GM12878 (cell line): ENCODE results near the gene HOPX. TPM values are rescaled to one million over a fixed set of nuclear protein-coding genes. Genes with fewer than 3 reads are reported as not detected.

Experiments used
- ATAC-seq: fragments of 200-7000 bp; cut with Tn5 transposase; 3 replicates; pipeline ENCODE4 v1.9.1; 2020; ENCODE audit warnings: mild to moderate bottlenecking, moderate library complexity
- BruUV-seq: library from RNA; stranded (reverse); fragments of 400-500 nt; replicated peaks from 2 replicates; lab custom pipeline; 2021; lab: Mats Ljungman, UMichigan
- CTCF ChIA-PET: fragments of 300-600 bp; sonication (Branson Sonifier 250); formaldehyde crosslinking; extraction: SDS; loops from one replicate; lab custom pipeline; 2021; ENCODE audit warnings: inconsistent platforms; lab: Yijun Ruan, JAX
- POLR2A ChIA-PET: fragments of 350-600 bp; formaldehyde crosslinking; extraction: SDS; loops from one replicate; lab custom pipeline; 2021; ENCODE audit warnings: inconsistent platforms; lab: Charles Lee
- RAD21 ChIA-PET: fragments of 300-600 bp; sonication (Branson Sonifier 250); formaldehyde crosslinking; loops from one replicate; lab custom pipeline; 2023; ENCODE audit warnings: antibody characterized with exemption; ENCODE audit not compliant: unreplicated experiment; lab: Charles Lee
- SMC1A ChIA-PET: fragments of 300-600 bp; sonication (Branson Sonifier 250); formaldehyde crosslinking; loops from one replicate; lab custom pipeline; 2023; ENCODE audit not compliant: unreplicated experiment, uncharacterized antibody; lab: Charles Lee
- DNase-seq: peaks from one replicate; pipeline ENCODE4 v3.0.0-alpha.2; 2011; ENCODE audit warnings: low read depth, low spot score
- FAIRE-seq: peaks from 3 replicates; lab custom pipeline; 2011; peaks lifted over from hg19 to GRCh38; lab: Jason Lieb, UNC
- H2AFZ ChIP-seq: 2 replicates; pipeline ENCODE4 v1.6.0; 2011; ENCODE audit warnings: low read depth, low read length, control low read depth; ENCODE audit not compliant: control insufficient read depth
- H3K27ac ChIP-seq: 2 replicates; pipeline ENCODE4 v1.5.1; 2011; ENCODE audit warnings: control low read depth; ENCODE audit not compliant: control insufficient read depth, insufficient read depth
- H3K27me3 ChIP-seq, 2 experiments: replicated peaks in 1 of 2; 2 replicates each; pipeline versions ENCODE4 v1.6.0 to v1.6.1; 2011; ENCODE audit warnings: low read length in 1 of 2; ENCODE audit not compliant: control insufficient read depth in 2 of 2, insufficient read depth in 2 of 2
- H3K36me3 ChIP-seq, 2 experiments: 2 replicates each; pipeline ENCODE4 v1.5.1; 2011; ENCODE audit warnings: low read length in 1 of 2; ENCODE audit not compliant: control insufficient read depth in 2 of 2, insufficient read depth in 2 of 2
- H3K4me1 ChIP-seq: 2 replicates; pipeline ENCODE4 v1.6.1; 2011; ENCODE audit warnings: mild to moderate bottlenecking, low read length, moderate library complexity, mixed read lengths; ENCODE audit not compliant: control insufficient read depth, insufficient read depth
- H3K4me2 ChIP-seq: 2 replicates; pipeline ENCODE4 v1.6.0; 2011; ENCODE audit warnings: control low read depth; ENCODE audit not compliant: control insufficient read depth, insufficient read depth
- H3K4me3 ChIP-seq: fragments of 200-600 bp; sonication (generic); 2 replicates; pipeline ENCODE4 v1.5.1; 2016
- H3K79me2 ChIP-seq: 2 replicates; pipeline ENCODE4 v1.6.0; 2011; ENCODE audit warnings: low read length; ENCODE audit not compliant: control insufficient read depth, insufficient read depth
- H3K9ac ChIP-seq: 2 replicates; pipeline ENCODE4 v1.8.0; 2011; ENCODE audit warnings: low read length, control low read depth, mixed read lengths; ENCODE audit not compliant: control insufficient read depth, insufficient read depth
- H3K9me3 ChIP-seq: replicated peaks from 3 replicates; pipeline ENCODE4 v1.5.1; 2011; ENCODE audit warnings: mild to moderate bottlenecking, low read length; ENCODE audit not compliant: control insufficient read depth, insufficient read depth
- H4K20me1 ChIP-seq: 2 replicates; pipeline ENCODE4 v1.6.0; 2011; ENCODE audit not compliant: control insufficient read depth, insufficient read depth
- BCL11A ChIP-seq: IDR thresholded peaks from 2 replicates; pipeline ENCODE4 v1.6.1; 2011; ENCODE audit warnings: low read depth, low read length
- BHLHE40 ChIP-seq, 2 experiments: fragments of 450-650 bp in 1 of 2; IDR thresholded peaks; 2 replicates each; pipeline ENCODE4 v1.6.1; 2011 to 2017; ENCODE audit warnings: low read depth in 2 of 2, borderline replicate concordance in 1 of 2, improper control_type of control experiment in 1 of 2, low read length in 1 of 2, mild to moderate bottlenecking in 1 of 2
- CBX5 ChIP-seq: sonication (generic); IDR thresholded peaks from 2 replicates; pipeline ENCODE4 v1.6.1; 2016; ENCODE audit warnings: low read depth, moderate library complexity, mild to moderate bottlenecking, inconsistent platforms
- ELK1 ChIP-seq: IDR thresholded peaks from 2 replicates; pipeline ENCODE4 v1.6.1; 2012; ENCODE audit warnings: low read depth, low read length, improper control_type of control experiment
- EZH2 ChIP-seq: IDR thresholded peaks from 2 replicates; pipeline ENCODE4 v1.6.1; 2012; ENCODE audit warnings: low read depth, mild to moderate bottlenecking, control low read depth, inconsistent platforms, low read length, borderline replicate concordance; ENCODE audit not compliant: control insufficient read depth
- MTA3 ChIP-seq: IDR thresholded peaks from 2 replicates; pipeline ENCODE4 v1.6.1; 2012; ENCODE audit warnings: low read length, inconsistent platforms, borderline replicate concordance
- NFYA ChIP-seq: IDR thresholded peaks from 2 replicates; pipeline ENCODE4 v1.6.1; 2011; ENCODE audit warnings: low read depth, mild to moderate bottlenecking, low read length, improper control_type of control experiment, borderline replicate concordance
- NRF1 ChIP-seq: conservative IDR thresholded peaks from 2 replicates; pipeline ENCODE4 v1.6.1; 2011; ENCODE audit warnings: mild to moderate bottlenecking, low read depth, low read length, improper control_type of control experiment
- POU2F2 ChIP-seq: IDR thresholded peaks from 3 replicates; pipeline ENCODE4 v1.6.1; 2011; ENCODE audit warnings: low read depth, mild to moderate bottlenecking, low read length, borderline replicate concordance
- RAD21 ChIP-seq: IDR thresholded peaks from 2 replicates; pipeline ENCODE4 v1.6.1; 2011; ENCODE audit warnings: mild to moderate bottlenecking, low read depth, low read length, moderate library complexity; ENCODE audit not compliant: insufficient read depth
- RFX5 ChIP-seq: IDR thresholded peaks from 2 replicates; pipeline ENCODE4 v1.6.1; 2011; ENCODE audit warnings: low read depth, low read length, improper control_type of control experiment
- SREBF2 ChIP-seq: IDR thresholded peaks from 2 replicates; pipeline ENCODE4 v1.6.1; 2012; ENCODE audit warnings: mild to moderate bottlenecking, low read length
- STAT3 ChIP-seq: IDR thresholded peaks from 2 replicates; pipeline ENCODE4 v1.6.1; 2011; ENCODE audit warnings: low read depth, low read length, improper control_type of control experiment
- TARDBP ChIP-seq: IDR thresholded peaks from 2 replicates; pipeline ENCODE4 v1.6.1; 2016; ENCODE audit warnings: borderline replicate concordance
- ZBTB4 ChIP-seq: fragments of 450-650 bp; formaldehyde crosslinking; IDR thresholded peaks from 2 replicates; pipeline ENCODE4 v1.4.0; 2022; ENCODE audit warnings: mild to moderate bottlenecking, moderate library complexity
- WGBS: methylation state at CpG from one replicate; pipeline ENCODE4 v1.1.6; 2016; ENCODE audit warnings: low lambda C conversion rate; ENCODE audit not compliant: insufficient replicate concordance, insufficient coverage; ENCODE audit errors: missing lambda C conversion rate; 5-methylcytosine and 5-hydroxymethylcytosine counted together
- in situ Hi-C: fragments of 300-500 bp; cut with MboI; formaldehyde crosslinking; loops from 9 replicates; pipeline ENCODE4 v1.14.3; 2018; ENCODE audit warnings: mixed read lengths
- intact Hi-C: fragments of 100-400 bp; cut with micrococcal nuclease; formaldehyde crosslinking; loops from one replicate; pipeline ENCODE4 v1.14.2; 2022; ENCODE audit not compliant: unreplicated experiment
- polyA plus RNA-seq, 11 experiments: library from polyadenylated mRNA; depleted of rRNA in 4 of 11; unstranded in 6 of 11; stranded (reverse) in 5 of 11; fragments of >200 nt; fragmentation: Nextera tagmentation in 4 of 11; fragmentation: Illumina TruSeq in 1 of 11; extraction: Ambion mirVana in 4 of 11; extraction: Trizol in 1 of 11; gene quantifications; 1 replicate in 1 of 11; 2 replicates in 10 of 11; pipeline versions ENCODE4 v1.2.1 to v1.2.3, GENCODE V29; 2011 to 2016; ENCODE audit warnings: inconsistent platforms in 2 of 11, missing spikeins in 2 of 11, low read depth in 1 of 11
- total RNA-seq, 4 experiments: library from RNA; depleted of rRNA in 3 of 4; stranded (reverse); fragments of >200 nt in 3 of 4; fragmentation: Illumina TruSeq in 1 of 4; extraction: Trizol in 1 of 4; gene quantifications; 2 replicates each; pipeline versions ENCODE4 v1.2.1 to v1.2.3, GENCODE V29; 2013 to 2021
- TF ChIP-seq, protein P1 (sequence below): IDR thresholded peaks from 2 replicates; pipeline ENCODE4 v1.6.1; 2012; ENCODE audit warnings: low read length, inconsistent platforms
- TF ChIP-seq, protein P2 (sequence below): IDR thresholded peaks from 2 replicates; pipeline ENCODE4 v1.6.1; 2011; ENCODE audit warnings: borderline replicate concordance, low read depth, mild to moderate bottlenecking, moderate library complexity, mixed read lengths, low read length; ENCODE audit not compliant: insufficient read depth; ENCODE audit errors: extremely low read length

HOPX gene
- total and polyA plus RNA-seq, 10 of the 15 experiments (the other 5 are each of a cell fraction or from before 2014, with no cell fraction given) = 0.11 to 0.40 (median 0.23) TPM; not detected in 4

- TF ChIP-seq TARDBP (no peak), RFX5 (no peak), ELK1 (no peak), STAT3 (no peak), RAD21 (no peak), POU2F2 (no peak), BCL11A (no peak)
Observed at GRCh38 chr4:56619816-56620215, 61.3 kb downstream of the HOPX start (continued).

DNA sequence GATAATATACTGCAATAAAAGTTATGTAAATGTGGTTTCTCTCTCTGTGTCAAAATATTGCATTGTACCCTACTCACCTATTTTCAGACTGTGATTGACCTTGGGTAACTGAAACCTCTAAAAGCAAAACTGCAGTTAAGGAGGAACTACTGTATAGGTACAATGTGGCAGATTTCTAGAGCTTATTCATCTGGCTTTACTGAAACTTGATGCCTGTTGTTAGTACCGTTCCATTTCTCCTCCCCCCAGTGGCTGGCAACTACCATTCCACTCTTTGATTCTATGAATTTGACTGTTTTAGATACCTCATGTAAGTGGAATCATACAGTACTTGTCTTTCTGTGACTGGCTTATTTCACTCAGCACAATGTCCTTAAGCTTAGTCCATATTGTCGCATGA is 61.9 kb downstream of the HOPX start:
- Histone ChIP-seq H3K9me3 (no peaks in the 10 kb centered on the region; the same call in 2 of the 3 replicates), H3K9ac (no peak overlapping the region), H2AFZ (no peak overlapping the region), H3K27me3 (no peaks in the 10 kb centered on the region), H3K4me2 (0 out of 2 replicates have a peak overlapping the region, but pooled peaks have one; percentile 17), H3K79me2 (no peaks in the 10 kb centered on the region), H3K4me3 (no peak overlapping the region), H4K20me1 (no peaks in the 10 kb centered on the region), H3K36me3 (no peaks in the 10 kb centered on the region), H3K4me1 (no peaks in the 10 kb centered on the region), H3K27ac (no peak overlapping the region)
- WGBS = 20% methylated on average over 2 of the region's 2 CpGs
- DNase-seq = no peak
- ATAC-seq = no peak
- ChIA-PET CTCF (interaction anchor here (1.6 kb wide), 1 partner anchor 18 kb away, joined by 3 read pairs; no protein-coding TSS in a partner anchor), SMC1A (interaction anchor here (1.1 kb wide), 1 partner anchor 9 kb away, joined by 3 read pairs; no protein-coding TSS in a partner anchor), POLR2A (no interaction called here), RAD21 (no interaction called here)
- BruUV-seq = no TSS peak
- FAIRE-seq = no peak
- intact Hi-C loops (no loop called here), in situ Hi-C loops (no loop called here)
- TF ChIP-seq NRF1 (no peak), ZBTB4 (no peak), NFYA (no peak), RFX5 (no peak), SREBF2 (no peak), MTA3 (no peak), POU2F2 (no peak), BHLHE40 (IDR thresholded peaks at IDR 0.05; ENCODE audit: borderline replicate concordance in 1 of 2, low read depth in 2 of 2, low read length in 1 of 2) (no peak), EZH2 (no peak), CBX5 (no peak)
- TF ChIP-seq, protein P1, sequence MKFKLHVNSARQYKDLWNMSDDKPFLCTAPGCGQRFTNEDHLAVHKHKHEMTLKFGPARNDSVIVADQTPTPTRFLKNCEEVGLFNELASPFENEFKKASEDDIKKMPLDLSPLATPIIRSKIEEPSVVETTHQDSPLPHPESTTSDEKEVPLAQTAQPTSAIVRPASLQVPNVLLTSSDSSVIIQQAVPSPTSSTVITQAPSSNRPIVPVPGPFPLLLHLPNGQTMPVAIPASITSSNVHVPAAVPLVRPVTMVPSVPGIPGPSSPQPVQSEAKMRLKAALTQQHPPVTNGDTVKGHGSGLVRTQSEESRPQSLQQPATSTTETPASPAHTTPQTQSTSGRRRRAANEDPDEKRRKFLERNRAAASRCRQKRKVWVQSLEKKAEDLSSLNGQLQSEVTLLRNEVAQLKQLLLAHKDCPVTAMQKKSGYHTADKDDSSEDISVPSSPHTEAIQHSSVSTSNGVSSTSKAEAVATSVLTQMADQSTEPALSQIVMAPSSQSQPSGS = no peak
- TF ChIP-seq, protein P2, sequence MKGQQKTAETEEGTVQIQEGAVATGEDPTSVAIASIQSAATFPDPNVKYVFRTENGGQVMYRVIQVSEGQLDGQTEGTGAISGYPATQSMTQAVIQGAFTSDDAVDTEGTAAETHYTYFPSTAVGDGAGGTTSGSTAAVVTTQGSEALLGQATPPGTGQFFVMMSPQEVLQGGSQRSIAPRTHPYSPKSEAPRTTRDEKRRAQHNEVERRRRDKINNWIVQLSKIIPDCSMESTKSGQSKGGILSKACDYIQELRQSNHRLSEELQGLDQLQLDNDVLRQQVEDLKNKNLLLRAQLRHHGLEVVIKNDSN = no peak
